ENCODE data around the gene XYLT1.

XYLT1 gene

GRCh38 chr16:17359788-17360390 is 110.9 kb downstream of the XYLT1 start:
- DNase-seq (ENCODE audit: low read depth): peak; percentile 73
- TF ChIP-seq, protein P1, sequence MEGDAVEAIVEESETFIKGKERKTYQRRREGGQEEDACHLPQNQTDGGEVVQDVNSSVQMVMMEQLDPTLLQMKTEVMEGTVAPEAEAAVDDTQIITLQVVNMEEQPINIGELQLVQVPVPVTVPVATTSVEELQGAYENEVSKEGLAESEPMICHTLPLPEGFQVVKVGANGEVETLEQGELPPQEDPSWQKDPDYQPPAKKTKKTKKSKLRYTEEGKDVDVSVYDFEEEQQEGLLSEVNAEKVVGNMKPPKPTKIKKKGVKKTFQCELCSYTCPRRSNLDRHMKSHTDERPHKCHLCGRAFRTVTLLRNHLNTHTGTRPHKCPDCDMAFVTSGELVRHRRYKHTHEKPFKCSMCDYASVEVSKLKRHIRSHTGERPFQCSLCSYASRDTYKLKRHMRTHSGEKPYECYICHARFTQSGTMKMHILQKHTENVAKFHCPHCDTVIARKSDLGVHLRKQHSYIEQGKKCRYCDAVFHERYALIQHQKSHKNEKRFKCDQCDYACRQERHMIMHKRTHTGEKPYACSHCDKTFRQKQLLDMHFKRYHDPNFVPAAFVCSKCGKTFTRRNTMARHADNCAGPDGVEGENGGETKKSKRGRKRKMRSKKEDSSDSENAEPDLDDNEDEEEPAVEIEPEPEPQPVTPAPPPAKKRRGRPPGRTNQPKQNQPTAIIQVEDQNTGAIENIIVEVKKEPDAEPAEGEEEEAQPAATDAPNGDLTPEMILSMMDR (conservative IDR thresholded peaks at IDR 0.05; ENCODE audit: low read length): no peak
- H3K4me3 ChIP-seq (ENCODE audit: low read length): no peak overlapping the region

DNA sequence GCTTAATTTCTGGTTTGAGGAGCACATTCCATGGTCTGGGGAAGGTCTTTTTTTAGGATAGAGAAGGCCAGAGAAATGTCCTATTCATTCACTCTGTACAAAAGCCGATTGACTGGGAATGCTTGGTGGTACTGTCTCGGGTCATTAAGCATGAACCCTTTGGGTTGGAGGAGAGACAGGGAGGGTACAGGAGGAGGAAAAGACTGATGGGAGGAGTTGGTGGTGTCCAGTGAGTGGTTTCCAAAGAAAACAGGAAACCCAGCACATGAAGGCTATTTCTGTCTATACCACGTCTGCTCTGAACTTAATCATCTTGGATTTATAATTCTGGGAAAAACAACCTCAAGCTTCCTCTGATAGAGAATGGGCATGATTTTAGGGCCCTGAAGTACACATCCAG is 111.9 kb downstream of the XYLT1 start:
- DNase-seq (ENCODE audit: low read depth): no peak
- TF ChIP-seq, protein P1 (conservative IDR thresholded peaks at IDR 0.05; ENCODE audit: low read length): no peak
- no peak overlapping the region for H3K4me3 ChIP-seq (ENCODE audit: low read length)

GRCh38 chr16:17358355-17358754 is 112.4 kb downstream of the XYLT1 start:
- TF ChIP-seq, protein P1 (conservative IDR thresholded peaks at IDR 0.05; ENCODE audit: low read length): no peak
- DNase-seq (ENCODE audit: low read depth): no peak
- H3K4me3 ChIP-seq (ENCODE audit: low read length): no peak overlapping the region

DNA sequence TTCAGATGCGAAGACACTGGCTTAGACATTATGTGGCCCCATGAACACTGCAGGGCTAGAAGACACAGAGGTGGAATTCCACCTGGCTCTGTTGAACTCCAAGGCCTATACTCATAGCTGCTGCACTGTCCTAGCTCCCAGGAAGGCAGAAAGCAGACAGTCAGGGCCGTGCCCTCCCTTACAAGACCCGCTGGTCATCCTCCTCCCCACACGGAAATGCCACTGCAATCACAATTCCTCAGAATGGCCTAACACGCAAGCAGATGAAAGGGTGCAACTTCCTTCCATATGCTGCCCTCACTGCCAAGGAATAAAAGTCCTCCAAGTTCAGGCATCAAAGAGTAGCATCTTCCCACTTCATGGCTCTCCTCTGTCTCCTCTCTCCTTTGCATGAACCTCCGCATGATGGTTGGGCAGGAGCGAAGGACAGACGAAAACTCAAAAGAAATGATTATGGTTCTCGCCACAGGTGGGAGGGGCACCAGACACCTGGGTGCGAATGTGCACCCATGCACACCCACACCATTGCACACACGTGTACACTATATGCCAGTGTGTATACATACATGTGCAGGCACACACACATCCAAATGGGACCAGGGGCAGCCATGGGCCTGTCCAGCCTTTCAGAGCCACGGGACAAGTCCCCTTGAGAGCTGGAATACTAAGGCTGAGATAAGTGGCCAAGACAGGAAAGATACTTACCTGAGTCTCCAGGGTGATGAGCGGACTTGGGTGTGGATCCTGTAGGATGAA is 113.3 kb downstream of the XYLT1 start:
- TF ChIP-seq, protein P1 (conservative IDR thresholded peaks at IDR 0.05; ENCODE audit: low read length): no peak
- DNase-seq (ENCODE audit: low read depth): no peak
- H3K4me3 ChIP-seq (ENCODE audit: low read length): no peak overlapping the region

GRCh38 chr16:17356243-17356933 is 114.4 kb downstream of the XYLT1 start:
- TF ChIP-seq, protein P1 (conservative IDR thresholded peaks at IDR 0.05; ENCODE audit: low read length): no peak
- no peak overlapping the region for H3K4me3 ChIP-seq (ENCODE audit: low read length)
- no peak for DNase-seq (ENCODE audit: low read depth)

DNA sequence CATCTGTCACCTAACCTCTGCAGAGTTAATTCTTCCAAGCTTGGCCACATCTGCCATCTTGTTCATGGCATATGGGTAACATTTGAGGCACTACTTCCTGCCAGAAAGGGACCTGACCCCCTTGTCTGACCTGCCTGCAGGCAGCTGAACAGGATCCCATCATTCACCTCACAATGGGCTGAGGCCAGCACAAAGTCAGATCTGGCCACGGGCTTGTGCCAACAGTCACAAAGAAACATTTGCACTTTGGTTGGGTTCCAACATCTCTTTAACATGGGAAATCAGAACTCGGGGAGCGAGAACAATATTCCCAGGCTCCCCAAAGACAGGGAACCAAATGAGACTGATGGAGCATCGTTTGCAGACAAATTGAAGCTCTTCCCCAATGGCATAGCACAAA is 116.1 kb downstream of the XYLT1 start:
- no peak overlapping the region for H3K4me3 ChIP-seq (ENCODE audit: low read length)
- TF ChIP-seq, protein P1 (conservative IDR thresholded peaks at IDR 0.05; ENCODE audit: low read length): no peak
- DNase-seq (ENCODE audit: low read depth): no peak
